GM03348 (cell line): Measurements from ENCODE around the gene ARMC8.

Experiments used
- DNase-seq: peaks from one replicate; pipeline ENCODE4 v3.0.0; 2012; ENCODE audit warnings: low spot score

Gene ARMC8

DNA sequence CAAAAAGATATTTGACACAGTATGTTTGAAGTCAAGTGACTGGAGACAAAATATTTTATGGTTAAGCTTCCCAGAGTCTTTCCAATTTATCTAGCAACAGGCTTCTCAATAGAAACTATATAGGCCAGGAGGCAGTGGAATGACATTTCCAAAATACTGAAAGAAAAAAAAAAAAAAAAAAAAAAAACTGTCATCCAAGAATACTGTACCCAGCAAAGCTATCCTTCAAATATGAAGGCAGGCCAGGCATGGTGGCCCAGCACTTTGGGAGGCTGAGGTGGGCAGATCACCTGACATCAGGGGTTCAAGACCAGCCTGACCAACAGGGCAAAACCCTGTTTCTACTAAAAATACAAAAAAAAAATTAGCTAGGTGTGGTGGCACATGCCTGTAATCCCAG is 121.7 kb downstream of the ARMC8 start:
- no peak for DNase-seq

DNA sequence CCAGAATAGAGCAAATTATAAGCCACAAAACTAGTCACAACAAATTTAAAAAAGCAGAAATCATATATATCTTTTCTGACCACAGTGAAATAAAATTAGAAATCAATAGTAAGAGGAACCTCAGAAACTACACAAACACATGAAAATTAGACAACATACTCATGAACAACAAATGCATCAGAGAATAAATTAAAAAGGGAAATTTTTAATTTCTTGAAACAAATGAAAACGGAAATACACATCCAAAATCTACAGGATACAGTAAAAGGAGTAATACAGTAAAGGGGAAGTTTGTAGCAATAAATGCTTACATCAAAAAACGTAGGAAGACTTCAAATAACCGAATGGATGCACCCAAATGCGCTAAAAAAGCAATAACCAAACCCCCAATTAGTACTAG is 123.4 kb downstream of the ARMC8 start:
- no peak for DNase-seq

DNA sequence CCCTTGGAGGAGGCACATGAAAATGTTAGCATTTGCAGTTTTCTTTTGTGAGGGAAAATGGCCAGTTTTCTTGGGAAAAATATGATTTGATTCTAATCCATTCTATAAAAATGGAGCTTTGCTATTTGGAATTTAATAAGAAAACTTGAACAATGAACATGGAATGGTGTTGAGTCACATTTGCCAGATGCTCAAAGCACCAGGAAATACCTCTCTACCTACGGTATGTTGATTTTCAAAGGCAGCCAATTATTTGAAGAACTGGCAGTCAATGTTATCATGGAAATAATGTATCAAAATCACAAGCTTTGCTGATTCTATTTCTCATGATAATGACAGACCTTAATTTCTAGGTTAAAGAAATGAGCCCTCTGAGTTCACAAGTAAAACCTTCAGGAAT is 127.7 kb downstream of the ARMC8 start:
- peak; percentile 31 for DNase-seq

DNA sequence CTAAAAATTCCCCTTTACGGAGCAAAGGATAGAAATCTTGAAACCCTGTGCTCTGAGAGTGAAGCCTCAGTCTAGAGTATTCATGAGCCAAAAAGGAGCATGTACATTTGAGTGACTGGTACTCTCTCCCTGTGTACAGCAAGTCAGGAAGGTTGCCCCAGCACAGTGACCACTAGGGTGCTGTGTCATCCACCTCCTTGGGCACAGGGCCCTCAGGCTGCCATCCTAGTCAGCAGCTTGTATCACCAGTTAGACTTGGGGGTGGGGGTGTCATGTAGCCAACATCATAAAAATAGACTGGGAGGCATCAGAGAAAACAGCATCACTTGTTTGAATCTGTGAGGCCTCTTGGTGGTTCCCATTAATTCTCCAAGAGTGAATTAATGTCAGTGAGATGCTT is 130.6 kb downstream of the ARMC8 start:
- no peak for DNase-seq

DNA sequence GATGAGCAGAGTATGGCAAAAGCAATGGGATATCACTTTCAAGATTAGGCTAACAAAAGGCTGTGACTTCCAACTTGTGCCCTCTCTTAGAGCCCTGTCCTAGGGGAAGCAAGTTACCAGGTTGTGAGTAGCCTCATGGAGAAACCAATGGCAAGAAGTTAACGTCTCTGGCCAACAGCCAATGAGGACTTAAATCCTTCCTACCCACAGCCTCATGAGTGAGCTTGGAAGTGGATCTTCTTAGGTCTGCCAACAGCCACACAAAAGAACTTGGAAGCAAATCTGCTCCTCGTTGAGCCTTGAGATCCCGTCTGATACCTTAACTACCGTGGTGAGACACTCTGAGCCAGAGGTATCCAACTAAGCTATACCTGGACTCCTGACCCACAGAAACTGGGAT is 136.9 kb downstream of the ARMC8 start:
- no peak for DNase-seq

DNA sequence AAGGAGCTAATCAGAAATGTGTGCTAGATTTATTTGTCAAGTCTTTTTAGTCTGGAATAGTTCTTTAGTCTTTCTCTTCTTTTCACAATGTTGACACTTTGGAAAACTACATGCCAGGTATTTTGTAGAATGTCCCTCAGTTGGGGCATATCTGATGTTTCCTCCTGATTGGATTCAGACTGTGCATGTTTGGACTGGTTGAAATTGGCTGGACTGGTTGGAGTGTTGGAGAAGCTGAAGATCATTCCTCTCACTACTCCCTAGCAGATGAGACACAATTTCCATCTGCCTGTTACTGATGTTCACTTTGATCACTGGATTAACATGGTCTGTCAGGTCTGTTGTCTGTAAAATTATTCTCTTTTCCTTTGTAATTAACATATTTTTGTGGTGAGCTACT is 138.9 kb downstream of the ARMC8 start:
- DNase-seq: no peak

DNA sequence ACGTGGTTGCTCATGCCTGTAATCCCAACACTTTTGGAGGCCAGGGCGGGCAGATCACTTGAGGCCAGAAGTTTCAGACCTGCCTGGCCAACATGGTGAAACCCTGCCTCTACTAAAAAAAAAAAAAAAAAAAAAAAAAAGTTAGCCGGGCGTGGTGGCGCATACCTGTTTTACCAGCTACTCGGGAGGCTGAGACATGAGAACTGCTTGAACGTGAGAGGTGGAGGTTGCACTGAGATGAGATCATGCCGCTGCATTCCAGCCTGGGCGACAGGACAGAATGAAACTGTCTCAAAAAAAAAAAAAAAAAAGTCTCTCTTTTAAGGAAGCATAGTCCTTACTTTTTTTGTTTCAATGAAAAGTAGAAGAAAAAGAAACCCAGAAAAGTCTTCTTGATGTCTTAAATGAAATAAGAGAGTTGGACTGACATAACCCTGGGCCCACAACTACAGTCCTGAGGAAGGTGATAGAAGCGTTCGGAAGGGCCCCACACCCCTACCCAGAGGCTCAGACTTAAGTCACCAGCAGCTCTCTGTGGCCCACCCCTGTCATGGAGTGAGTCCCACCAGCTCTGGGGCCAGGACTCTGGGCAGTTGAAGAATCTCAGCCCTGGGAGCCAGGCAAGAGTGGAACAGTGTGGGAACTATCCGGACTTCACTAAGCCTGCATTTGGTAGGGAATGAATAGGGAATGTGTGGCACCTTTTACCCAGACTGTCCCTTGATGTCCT is 139.9 kb downstream of the ARMC8 start:
- DNase-seq: no peak

DNA sequence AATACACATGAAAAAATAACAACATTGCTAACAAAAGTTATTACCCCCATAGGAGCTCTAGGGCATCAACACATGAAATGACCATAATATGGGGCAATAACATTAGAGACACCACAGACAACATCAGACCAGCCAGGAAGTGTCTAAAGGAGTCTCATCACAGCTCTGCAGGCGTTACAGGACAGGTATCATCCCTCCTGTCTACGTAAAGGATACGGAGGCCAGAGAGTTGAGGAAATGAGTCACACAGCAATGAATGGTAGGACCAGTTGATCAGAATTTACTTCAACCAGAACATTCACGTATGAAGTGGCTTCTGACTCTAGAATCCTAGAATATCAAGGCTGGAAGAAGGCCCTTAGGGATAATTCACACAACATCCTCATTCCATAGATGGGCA is 140.7 kb downstream of the ARMC8 start:
- no peak for DNase-seq

DNA sequence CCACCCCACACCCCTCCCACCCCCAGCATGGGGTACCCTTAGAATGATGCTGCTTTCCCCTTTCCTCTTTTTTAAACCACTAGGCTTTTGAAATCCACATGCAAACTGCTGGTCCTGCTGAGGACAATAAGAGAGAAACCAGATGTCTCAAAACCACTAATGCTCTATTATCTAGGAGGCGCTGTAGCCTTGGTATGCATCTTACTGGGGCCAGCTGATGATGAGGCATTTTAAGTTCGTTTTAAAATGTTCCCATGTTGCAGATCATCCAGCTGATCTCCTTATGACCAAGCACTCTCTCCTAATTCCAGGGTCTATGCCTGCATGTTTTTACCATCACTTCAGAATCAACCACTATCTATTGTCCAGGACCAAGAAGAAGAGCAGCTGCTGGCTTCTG is 141.2 kb downstream of the ARMC8 start:
- DNase-seq: peak; percentile 76

DNA sequence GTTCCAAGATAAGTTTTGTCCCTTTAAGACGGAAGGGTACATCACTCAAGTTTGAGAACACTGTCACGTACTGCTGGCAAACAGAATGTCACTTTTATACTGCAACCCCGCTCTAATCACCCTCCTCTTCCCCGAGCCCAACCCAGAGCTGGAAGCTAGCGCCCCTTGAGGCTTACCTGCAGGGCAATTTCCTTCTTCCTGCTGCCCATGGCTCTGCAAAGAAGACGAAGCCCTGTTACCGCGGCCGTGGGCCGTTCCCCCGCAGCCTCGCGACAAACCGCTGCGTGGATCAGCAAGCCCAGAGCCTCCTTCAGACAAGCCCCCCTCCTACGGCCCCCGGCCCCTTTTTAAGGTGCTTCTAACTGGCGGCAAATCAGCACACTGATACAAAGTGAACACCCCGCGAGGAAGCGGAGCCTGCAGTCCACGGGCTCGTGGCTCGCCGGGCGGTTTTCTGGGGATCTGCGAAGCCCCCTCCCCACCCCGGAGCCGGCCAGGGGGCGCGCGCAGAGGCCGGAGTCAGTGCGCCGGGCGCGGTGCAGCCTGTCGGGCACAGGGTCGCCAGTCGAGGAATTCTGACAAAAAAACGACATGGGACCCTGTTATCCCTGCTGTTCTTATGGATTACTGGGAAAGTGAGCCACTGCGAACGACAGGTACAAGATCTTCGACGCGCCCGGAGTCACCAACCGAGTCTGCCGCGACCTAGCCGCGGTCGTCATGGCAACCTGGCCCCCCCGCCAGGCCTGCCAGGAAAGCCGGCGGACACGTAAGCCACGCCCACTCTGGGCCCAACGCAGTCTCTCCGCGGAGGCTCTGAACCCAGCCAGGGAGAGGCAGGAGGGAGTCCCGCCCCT is 142.3 kb downstream of the ARMC8 start, which contains the start of gene NME9:
Gene NME9, minus strand, starts transcription at position 725 of the 857 bp plus-strand sequence. Its CDS starts 516 bp downstream, at position 209.
- peak; percentile 91 for DNase-seq

DNA sequence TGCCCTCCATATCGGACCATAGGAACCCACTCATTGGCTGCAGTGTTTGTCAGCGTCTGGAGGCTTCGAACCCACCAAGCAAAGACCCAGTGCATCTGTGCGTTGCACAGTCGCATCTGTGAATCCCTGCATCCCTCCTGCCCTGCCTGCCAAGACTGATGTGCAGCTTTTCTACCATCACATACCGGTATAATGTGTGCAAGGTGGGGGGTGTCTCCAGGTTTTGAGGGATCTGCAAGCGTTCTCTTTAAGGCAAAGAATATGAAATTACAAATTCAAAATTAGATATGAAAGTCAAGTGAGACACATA is 142.8 kb downstream of the ARMC8 start:
- no peak for DNase-seq

DNA sequence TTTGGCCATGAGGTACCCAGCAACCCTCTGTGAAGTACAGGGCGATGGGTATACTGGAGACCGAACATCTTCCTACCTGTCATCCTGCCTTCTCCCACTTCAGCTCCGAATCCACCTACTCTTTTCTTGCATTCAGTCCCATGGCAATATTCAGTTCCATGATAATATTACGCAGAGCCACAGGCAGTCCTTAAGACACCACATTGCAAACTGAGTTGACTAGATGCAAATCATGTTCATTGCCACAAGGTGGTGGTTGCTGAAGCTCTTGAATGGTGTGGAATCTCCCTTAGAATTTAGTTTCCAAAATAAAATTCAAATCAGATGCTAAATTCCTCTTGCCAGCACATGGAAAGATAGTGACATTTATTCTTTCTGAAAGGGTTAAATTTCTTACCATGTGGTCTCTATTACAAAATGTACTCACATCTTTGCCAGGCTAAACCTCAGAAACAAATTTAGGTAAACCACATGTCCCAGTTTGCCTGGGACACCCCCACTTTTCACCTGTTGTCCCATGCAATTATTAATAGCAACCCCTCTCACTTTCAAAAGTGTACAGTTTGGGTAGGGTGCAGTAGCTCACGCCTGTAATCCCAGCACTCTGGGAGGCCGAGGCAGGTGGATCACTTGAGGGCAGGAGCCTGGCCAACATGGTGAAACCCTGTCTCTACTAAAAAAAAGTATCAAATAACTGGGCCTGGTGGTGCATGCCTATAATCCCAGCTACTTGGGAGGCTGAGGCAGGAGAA is 144.2 kb downstream of the ARMC8 start:
- peak; percentile 29 for DNase-seq

DNA sequence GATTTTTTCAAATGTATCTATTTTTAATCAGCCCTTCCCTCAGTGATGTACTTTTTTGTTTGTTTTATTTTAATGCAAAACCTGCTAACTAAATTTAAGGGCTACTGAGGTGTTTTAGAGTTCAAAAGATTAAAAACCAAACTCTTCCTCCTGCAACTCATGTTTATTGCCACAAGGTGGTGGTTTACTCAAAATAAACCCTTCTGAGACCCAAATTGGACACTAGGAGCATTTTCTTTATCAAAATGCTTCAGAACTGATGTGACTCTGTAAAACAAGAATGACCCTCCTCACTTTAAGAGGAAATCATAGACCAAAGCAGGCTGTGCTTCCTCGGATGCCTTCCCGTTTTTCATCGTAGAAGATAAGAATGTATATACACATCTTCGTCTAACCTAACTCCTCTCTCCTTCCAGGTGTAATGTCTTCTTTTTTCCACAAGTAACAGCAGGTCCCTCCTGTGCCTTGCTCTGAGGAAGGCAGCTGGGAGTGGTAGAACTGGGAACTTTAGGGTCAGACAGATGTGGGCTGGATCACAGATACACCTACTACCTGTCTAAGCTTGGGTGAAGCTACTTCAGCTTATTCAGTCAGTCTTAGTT is 145.5 kb downstream of the ARMC8 start:
- peak; percentile 68 for DNase-seq

DNA sequence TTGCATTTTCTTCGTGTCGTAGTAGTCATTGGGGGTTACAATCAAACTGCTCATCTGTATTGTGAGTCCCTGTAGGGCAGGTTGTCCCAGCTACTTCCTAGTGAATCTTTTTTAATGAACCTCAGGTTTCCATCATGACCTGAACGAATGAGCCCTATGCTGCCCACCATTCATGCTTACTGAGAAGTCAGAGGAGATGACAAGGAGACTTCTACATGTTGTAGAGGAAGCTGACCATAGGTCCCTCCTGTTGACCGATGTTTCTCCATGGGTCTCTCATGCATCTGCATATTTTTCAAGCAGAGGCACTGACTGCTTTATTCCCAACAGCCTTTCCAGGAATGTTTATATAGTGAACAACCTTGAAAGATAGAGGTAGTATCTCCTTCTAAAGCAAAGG is 147.5 kb downstream of the ARMC8 start:
- no peak for DNase-seq

DNA sequence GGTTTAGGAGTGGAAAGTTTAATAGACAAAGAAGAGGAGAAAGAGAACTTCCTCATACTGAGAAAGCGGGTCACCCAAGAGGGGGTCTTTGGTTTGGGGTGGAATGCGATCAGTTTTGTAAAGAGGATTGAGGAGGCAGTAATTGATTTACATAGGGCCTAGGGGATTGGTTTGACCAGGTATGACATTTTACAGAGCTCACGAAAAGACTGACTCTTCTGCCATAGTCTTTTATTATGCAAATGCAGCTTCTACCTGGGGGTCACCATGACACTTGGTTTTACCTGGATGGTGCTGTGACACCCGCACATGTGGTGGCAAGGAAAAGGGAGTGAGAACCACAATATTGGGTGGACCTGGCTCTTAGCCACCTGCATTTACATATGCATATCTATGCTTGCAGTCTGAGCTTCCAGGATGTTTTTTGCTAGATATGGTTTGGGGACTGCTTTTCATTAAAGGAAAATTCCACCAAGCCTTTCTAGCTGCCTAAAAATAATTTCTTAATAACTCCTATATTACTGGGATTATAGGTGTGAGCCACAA is 149.4 kb downstream of the ARMC8 start:
- DNase-seq: no peak

DNA sequence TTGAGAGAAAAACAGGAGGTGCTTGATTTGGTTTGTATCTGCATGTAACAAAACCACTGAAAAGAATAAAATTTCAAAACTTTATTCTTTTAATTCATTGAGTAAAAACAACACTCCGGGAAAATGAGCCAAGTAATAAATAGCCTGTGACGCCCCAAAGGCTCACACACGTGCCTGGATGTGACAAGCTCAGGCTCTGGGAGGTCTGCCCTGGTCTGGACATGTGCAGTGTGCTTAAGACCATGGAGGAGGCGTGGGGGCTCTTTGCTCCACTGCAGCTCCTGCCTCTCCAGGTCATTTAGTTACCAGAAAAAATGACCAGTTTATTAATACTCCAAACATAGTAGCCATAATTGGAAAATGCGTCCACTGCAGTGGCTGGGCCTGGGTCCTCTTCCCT is 151.1 kb downstream of the ARMC8 start:
- no peak for DNase-seq

DNA sequence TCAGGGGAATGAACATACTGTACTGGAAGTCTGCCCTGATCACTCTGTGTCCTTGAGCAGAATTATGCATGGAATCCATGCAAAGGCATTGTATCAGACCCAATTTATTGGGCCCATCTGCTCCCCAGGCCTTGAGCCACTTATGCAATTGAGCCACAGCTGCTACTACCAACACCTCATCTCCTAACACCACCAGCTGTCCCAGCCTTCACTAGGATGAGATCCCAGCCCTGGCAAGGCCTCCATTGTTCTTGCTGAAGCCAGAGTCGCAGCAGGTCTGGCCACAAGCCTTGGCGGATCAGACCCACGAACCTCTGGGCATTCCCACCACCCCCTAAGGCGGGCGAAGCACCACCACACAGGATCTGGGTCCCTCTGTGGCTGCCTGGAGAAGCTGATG is 151.7 kb downstream of the ARMC8 start:
- DNase-seq: no peak

DNA sequence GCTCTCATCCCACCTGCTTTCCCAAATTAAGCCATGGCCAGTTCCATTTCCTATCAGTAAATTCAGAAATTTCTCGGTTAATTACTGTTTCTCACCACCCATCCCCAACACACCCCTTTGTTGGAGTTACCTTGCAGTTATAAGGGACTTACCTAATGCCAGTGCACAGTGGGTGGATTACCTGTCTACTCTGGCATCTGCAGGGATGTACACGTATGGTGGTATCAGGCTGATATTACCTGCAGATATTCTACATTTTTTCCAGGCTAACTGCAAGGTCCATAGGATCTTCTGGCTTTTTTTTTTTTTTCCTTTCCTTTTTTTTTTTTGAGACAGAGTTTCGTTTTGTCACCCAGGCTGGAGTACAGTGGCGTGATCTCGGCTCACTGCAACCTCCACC is 153.4 kb downstream of the ARMC8 start:
- DNase-seq: no peak

DNA sequence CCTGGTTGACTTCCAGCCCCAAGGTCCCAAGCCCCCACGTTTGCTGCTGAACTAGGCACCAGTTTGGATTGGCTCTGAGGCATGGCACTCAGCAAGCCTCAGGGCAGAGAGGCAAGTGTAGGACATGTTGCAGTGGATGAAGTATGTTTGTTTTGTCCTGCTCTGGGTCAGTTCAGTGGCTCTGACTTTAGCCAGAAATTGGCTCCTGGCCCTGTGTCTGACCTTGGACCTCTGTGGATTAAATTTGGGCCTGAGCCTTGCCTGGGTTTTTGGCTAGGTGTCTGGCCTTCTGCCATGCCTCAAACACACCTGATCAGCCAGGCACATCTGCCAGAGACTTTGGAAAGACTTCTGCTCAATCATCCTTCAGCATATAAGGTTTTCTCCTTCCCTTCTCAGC is 157.7 kb downstream of the ARMC8 start:
- DNase-seq: no peak
